ENCODE results near the gene ERICH3.

Gene ERICH3

GRCh38 chr1:74673351-74674111, at the start of gene ERICH3:
TSS of gene ERICH3 (minus strand) at chr1:74673792. CDS start at chr1:74673519, 273 bp downstream.
- peak; percentile 20 for DNase-seq

- DNase-seq = no peak
These were observed 44.0 kb upstream of the ERICH3 start for GRCh38 chr1:74717626-74718025.

DNA sequence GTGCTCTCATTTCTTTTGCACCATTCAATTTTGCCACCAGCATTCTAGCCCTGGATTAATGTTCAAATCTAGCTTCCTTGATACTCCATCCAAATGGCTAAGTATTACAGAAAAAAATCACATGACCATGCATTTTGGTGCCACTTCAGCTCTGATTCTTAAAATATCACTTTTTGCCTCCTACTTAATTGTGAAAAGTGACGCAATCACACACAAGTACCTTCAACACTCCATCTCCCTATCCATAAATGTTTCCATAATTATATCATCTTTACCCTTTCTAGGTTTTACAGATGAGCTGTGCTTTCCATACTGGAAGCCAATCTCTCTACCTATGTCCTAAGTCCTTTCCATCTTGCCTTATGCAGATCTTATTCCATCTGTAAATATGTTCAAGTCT, 43.2 kb upstream of the ERICH3 start:
- no peak for DNase-seq

DNA sequence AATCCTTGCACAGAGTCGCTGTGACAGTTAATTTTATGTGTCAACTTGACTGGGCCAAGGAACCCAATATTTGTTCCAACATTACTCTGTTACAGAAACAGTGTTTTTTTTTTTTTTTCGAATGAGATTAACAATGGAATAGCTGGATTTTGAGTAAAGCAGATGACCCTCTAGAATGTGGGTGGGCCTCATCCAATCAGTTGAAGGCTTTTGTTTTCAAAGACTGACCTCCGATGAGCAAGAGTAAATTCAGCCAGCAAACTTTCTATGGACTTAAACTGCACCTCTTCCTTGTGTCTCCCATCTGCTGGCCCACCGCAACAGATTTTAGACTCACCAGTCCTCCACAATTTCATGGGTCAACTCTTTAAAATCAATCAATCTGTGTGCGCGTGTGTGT, 42.2 kb upstream of the ERICH3 start:
- no peak for DNase-seq

GRCh38 chr1:74715236-74715502, 41.6 kb upstream of the ERICH3 start:
- DNase-seq = no peak

GRCh38 chr1:74714429-74715235, 41.0 kb upstream of the ERICH3 start:
- DNase-seq = no peak

GRCh38 chr1:74713849-74714248, 40.3 kb upstream of the ERICH3 start:
- no peak for DNase-seq

GRCh38 chr1:74712881-74713280, 39.3 kb upstream of the ERICH3 start:
- no peak for DNase-seq

DNA sequence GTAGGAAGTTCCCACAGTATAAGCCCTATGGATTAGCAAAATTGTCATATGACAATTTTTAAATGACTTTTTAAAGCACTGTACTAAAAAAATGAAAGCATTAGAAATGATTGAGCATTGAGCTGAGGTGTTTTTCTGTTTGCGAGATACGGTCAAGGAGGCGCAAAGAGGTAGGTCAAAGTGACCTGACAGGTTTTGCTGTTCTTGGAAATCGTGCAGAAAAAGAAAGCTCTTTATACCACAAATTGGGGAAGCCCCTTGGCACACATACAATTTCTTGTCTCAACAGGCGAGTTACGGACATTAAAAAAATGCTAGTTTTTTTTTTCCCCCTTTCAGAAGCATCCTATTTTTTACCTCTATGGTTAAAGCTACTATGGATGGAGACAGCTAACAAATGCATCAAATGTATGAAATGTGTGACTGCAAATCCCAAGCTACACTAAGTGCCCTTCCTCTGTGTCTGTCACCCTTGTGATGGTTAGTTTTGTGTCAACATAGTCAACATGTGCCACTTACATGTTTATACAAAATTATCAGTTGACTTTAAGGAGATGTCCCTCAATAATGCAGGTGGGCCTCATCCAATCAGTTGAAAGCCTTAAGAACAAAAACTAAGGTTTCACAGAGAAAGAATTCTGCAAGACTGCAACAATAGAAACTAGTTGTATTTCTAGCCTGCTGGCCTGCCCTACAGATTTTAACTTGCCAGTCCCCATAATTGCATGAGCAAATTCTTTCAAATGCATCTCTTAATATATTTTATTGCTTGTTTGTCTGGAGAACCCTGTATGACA, 30.0 kb upstream of the ERICH3 start:
- no peak for DNase-seq

DNA sequence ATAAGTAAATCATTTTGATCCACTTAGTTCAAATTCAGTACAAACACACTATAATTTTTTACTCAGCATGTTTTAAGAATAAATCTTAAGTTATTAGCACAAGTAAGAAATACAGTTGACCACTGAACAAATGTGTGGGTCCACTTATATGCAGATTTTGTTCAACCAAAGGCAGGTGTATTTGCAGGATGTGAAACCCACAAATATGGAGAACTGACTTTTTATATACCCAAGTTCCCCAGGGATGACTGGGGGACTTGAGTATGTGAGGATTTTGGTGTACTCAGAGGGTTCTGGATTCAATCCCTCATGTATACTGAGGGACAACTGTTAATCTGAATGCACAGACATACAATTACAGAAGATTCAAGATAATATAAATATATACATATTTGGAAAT, 25.7 kb upstream of the ERICH3 start:
- no peak for DNase-seq

- no peak for DNase-seq
These were observed 24.2 kb upstream of the ERICH3 start for GRCh38 chr1:74697832-74698231.

- no peak for DNase-seq
These were observed 19.9 kb upstream of the ERICH3 start for GRCh38 chr1:74693473-74693872.

GRCh38 chr1:74690909-74691308, 17.3 kb upstream of the ERICH3 start:
- DNase-seq = no peak

GRCh38 chr1:74690364-74690696, 16.7 kb upstream of the ERICH3 start:
- no peak for DNase-seq

DNA sequence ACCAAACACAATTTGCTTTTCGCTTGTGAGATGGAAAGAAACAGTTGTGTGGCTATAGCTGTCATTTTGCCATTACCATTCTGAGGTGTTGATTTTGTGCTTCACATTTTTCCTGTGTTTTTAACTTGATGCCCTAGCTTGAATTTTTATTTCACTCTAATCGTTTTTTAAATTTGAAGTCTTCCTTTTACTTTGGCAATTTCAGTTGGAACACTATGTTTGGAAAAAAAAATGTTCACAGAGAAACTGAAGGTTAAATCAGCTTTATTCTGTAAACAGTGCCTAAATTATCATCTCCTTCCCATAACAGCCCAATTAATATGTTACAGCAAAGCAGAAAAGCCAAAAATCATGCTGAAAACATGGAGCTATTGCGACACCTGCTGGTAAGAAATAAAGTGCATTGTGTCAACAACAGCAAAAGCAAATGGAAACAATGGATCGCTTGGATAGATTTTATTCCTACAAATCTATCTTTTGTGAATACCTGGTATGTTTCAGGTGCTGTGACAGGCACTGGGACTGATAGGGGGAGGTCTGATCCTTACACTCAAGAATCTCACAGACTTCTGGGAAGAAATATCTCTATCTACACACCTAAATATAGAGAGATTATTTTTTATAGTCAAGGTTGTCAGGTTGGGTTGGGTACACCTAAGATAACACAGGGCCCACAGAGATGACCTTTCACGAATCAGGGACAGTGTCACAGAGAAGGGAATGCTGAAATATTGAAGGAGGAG, 16.2 kb upstream of the ERICH3 start:
- peak; percentile 80 for DNase-seq

GRCh38 chr1:74686928-74687327, 13.3 kb upstream of the ERICH3 start:
- no peak for DNase-seq

DNA sequence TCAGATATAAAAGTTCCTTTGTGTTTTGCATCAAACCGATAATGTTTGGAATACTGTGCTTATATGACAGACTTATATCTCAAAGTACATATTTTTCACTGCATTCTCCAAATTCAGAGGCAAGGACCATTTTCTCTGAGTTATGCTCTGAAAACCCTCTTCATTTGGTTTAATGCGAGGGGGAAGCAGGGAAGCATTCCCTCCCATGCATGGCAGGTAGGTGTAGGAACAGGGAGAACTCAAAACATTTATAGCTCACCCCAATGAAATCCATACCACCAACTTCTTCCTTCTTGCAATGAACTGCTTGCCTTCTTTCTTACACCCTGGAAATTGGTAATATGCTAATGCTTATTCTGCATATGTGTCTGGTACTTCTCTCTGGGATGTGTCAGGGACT, 10.7 kb upstream of the ERICH3 start:
- no peak for DNase-seq

GRCh38 chr1:74683656-74684055, 10.1 kb upstream of the ERICH3 start:
- DNase-seq = no peak

- no peak for DNase-seq
These were observed 8.3 kb upstream of the ERICH3 start for GRCh38 chr1:74681851-74682250.

- no peak for DNase-seq
These were observed 7.9 kb upstream of the ERICH3 start for GRCh38 chr1:74681449-74681848.

- no peak for DNase-seq
These were observed 7.4 kb upstream of the ERICH3 start for GRCh38 chr1:74681001-74681400.

GRCh38 chr1:74679811-74680210, 6.2 kb upstream of the ERICH3 start:
- DNase-seq = no peak

DNA sequence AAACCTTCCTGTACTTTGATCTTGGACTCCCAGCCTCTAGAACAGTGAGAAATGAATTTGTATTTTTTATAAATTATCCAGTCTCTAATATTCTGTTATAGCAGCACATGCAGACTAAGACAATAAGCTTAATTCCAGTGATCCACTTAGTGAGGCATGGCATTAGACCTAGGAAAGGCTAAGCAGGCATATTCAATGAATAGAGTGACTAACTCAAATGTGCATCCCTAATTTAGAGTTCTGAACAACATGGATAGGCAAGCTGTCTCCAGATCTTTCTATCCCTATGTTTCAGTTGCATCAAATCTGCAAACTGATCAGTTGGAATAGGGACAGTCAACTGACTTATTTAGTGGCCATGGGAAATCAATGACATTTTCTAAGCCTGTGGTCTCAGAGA, 4.3 kb upstream of the ERICH3 start:
- no peak for DNase-seq

Data from hematopoietic multipotent progenitor cell treated with erythropoietin and hydrocortisone succinate and interleukin-3 and kit ligand, for 4 days (in vitro differentiated cells).